GM21737 (cell line): ENCODE data around the gene SCAF1.

Source experiments
- ATAC-seq: cut with Tn5 transposase; IDR thresholded peaks from one replicate; pipeline ENCODE4 v1.9.1; 2021; ENCODE audit warnings: mild to moderate bottlenecking, moderate library complexity; ENCODE audit not compliant: unreplicated experiment

The SCAF1 gene

GRCh38 chr19:49684983-49685553, 43.1 kb downstream of the SCAF1 start:
- no peak for ATAC-seq

- ATAC-seq: no peak
Measured at GRCh38 chr19:49685845-49686332, 43.9 kb downstream of the SCAF1 start.

GRCh38 chr19:49686503-49687088, 44.6 kb downstream of the SCAF1 start:
- ATAC-seq: no peak

GRCh38 chr19:49687150-49687549, 45.1 kb downstream of the SCAF1 start:
- ATAC-seq: no peak

GRCh38 chr19:49687566-49688316, 45.7 kb downstream of the SCAF1 start:
- ATAC-seq: no peak

GRCh38 chr19:49688531-49689132, 46.6 kb downstream of the SCAF1 start:
- no peak for ATAC-seq

GRCh38 chr19:49689133-49690078, 47.4 kb downstream of the SCAF1 start, which contains the start of gene ADM5:
Gene ADM5 (plus strand): TSS chr19:49689594. CDS start chr19:49689838, 244 bp downstream.
- no peak for ATAC-seq

- no peak for ATAC-seq
Measured at GRCh38 chr19:49690079-49690655, 48.2 kb downstream of the SCAF1 start.

- no peak for ATAC-seq
Measured at GRCh38 chr19:49690656-49691242, 48.7 kb downstream of the SCAF1 start, which contains the start of gene CPT1C. Gene CPT1C (plus strand): TSS chr19:49691116. CDS start chr19:49692253, 1,137 bp downstream.

GRCh38 chr19:49691243-49692146, 49.5 kb downstream of the SCAF1 start:
- ATAC-seq: no peak

- ATAC-seq: no peak
Measured at GRCh38 chr19:49692147-49692506, 50.1 kb downstream of the SCAF1 start.

- ATAC-seq: no peak
Measured at GRCh38 chr19:49696115-49696514, 54.1 kb downstream of the SCAF1 start.

GRCh38 chr19:49696865-49697264, 54.9 kb downstream of the SCAF1 start:
- no peak for ATAC-seq

- ATAC-seq: no peak
Measured at GRCh38 chr19:49699364-49699763, 57.4 kb downstream of the SCAF1 start.

- ATAC-seq: no peak
Measured at GRCh38 chr19:49700563-49700962, 58.6 kb downstream of the SCAF1 start.

GRCh38 chr19:49701271-49701786, 59.3 kb downstream of the SCAF1 start:
- no peak for ATAC-seq

GRCh38 chr19:49704888-49705642, 63.1 kb downstream of the SCAF1 start:
- ATAC-seq: no peak

- ATAC-seq: no peak
Measured at GRCh38 chr19:49705919-49706318, 63.9 kb downstream of the SCAF1 start.
